HL-60 (cell line): ENCODE results near the gene SEPTIN2.

Experiments used
- DNase-seq, 2 experiments: peaks; one replicate each; pipeline ENCODE4 v3.0.0-alpha.2; 2010 to 2020; ENCODE audit warnings: low read depth in 1 of 2, low spot score in 1 of 2
- H3K27ac ChIP-seq: fragments of 250-450 bp; sonication (Bioruptor Pico); replicated peaks from 2 replicates; pipeline ENCODE4 v1.5.1; 2020; ENCODE audit warnings: mild to moderate bottlenecking, moderate library complexity
- H3K27me3 ChIP-seq: fragments of 250-450 bp; sonication (Bioruptor Pico); 2 replicates; pipeline ENCODE4 v1.5.1; 2021; ENCODE audit warnings: mild to moderate bottlenecking, moderate library complexity; ENCODE audit not compliant: insufficient read depth, poor library complexity, severe bottlenecking
- H3K4me3 ChIP-seq: replicated peaks from 2 replicates; pipeline ENCODE4 v1.5.1; 2011; ENCODE audit warnings: mild to moderate bottlenecking, control low read depth, low read length; ENCODE audit not compliant: insufficient read depth
- GABPA ChIP-seq: IDR thresholded peaks from 2 replicates; pipeline ENCODE4 v1.6.1; 2012; ENCODE audit warnings: low read depth
- POLR2AphosphoS5 ChIP-seq: IDR thresholded peaks from 2 replicates; pipeline ENCODE4 v1.6.1; 2012; ENCODE audit warnings: low read depth
- SPI1 ChIP-seq: IDR thresholded peaks from 2 replicates; pipeline ENCODE4 v1.6.1; 2012; ENCODE audit warnings: low read depth, mild to moderate bottlenecking, borderline replicate concordance
- TF ChIP-seq, protein P1 (sequence below): IDR thresholded peaks from 2 replicates; pipeline ENCODE4 v1.6.1; 2012; ENCODE audit warnings: low read depth; ENCODE audit not compliant: insufficient replicate concordance
- TF ChIP-seq, protein P2 (sequence below): IDR thresholded peaks from one replicate; pipeline ENCODE4 v1.5.1; 2011; ENCODE audit warnings: low read length, control low read depth, inconsistent platforms; ENCODE audit not compliant: insufficient read depth

SEPTIN2 gene

DNA sequence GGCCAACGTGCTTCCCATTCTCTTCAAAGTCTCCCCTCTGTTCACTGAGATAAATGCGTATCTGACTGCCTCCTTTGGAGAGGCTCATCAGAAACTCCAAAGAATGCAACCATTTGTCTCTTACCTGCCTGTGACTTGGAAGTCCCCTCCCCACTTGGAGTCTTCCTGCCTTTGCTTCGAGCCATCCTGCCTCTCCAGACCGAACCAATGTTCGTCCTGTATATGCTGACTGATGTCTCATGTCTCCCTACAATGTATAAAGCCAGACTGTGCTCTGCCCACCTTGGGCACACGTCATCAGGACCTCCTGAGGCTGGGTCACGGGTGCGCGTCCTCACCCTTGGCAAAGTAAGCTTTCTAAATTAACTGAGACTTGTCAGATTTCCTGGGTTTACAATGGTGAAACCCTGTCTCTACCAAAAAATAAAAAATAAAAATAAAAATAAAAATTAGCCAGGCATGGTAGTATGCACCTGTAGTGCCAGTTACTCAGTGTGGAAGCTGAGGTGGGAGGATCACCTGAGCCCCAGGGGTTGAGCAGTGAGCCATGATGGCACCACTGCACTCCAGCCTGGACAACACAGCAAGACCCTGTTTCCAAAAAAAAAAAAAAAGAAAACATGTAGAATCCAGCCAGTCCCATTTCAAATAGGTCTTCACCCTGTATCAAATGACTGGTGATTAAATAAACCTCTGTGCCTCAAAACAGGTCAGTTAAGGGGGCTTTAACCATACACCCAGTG lies 29.2 kb upstream of the SEPTIN2 start:
- H3K4me3 ChIP-seq = no peak overlapping the region
- no peak for DNase-seq
- H3K27ac ChIP-seq = no peak overlapping the region
- no peak for TF ChIP-seq POLR2AphosphoS5
- TF ChIP-seq GABPA = no peak
- TF ChIP-seq, protein P1, sequence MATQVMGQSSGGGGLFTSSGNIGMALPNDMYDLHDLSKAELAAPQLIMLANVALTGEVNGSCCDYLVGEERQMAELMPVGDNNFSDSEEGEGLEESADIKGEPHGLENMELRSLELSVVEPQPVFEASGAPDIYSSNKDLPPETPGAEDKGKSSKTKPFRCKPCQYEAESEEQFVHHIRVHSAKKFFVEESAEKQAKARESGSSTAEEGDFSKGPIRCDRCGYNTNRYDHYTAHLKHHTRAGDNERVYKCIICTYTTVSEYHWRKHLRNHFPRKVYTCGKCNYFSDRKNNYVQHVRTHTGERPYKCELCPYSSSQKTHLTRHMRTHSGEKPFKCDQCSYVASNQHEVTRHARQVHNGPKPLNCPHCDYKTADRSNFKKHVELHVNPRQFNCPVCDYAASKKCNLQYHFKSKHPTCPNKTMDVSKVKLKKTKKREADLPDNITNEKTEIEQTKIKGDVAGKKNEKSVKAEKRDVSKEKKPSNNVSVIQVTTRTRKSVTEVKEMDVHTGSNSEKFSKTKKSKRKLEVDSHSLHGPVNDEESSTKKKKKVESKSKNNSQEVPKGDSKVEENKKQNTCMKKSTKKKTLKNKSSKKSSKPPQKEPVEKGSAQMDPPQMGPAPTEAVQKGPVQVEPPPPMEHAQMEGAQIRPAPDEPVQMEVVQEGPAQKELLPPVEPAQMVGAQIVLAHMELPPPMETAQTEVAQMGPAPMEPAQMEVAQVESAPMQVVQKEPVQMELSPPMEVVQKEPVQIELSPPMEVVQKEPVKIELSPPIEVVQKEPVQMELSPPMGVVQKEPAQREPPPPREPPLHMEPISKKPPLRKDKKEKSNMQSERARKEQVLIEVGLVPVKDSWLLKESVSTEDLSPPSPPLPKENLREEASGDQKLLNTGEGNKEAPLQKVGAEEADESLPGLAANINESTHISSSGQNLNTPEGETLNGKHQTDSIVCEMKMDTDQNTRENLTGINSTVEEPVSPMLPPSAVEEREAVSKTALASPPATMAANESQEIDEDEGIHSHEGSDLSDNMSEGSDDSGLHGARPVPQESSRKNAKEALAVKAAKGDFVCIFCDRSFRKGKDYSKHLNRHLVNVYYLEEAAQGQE = no peak
- no peaks in the 10 kb centered on the region for H3K27me3 ChIP-seq

DNA sequence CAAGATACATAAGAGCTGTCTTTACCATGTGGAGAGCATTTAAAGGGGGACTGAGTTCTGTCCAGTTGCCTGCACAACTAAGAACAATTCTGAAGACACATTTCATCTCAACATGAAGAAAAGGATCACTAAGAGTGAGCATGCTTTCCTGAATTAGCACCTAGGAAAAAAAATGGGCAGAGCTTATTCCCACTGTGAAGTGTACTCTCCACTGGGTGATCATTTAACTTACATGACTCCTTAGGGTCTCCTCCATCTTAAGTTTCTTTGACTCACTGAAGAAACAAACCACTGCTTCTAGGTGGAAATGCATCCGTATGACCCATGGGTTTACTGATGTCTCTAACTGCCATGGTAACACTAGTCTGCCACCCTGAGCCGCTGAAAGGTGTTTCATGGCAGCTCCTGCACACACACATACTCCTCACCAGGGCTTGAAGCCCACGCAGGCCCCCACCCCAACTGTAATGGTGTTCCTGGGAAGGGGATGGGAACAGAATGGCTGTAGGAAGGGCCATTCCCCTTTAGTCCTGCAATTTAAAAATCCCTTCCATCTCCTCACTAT lies 27.3 kb upstream of the SEPTIN2 start:
- no peak for DNase-seq
- TF ChIP-seq POLR2AphosphoS5 (no peak), GABPA (no peak), SPI1 (no peak)
- TF ChIP-seq, protein P2, sequence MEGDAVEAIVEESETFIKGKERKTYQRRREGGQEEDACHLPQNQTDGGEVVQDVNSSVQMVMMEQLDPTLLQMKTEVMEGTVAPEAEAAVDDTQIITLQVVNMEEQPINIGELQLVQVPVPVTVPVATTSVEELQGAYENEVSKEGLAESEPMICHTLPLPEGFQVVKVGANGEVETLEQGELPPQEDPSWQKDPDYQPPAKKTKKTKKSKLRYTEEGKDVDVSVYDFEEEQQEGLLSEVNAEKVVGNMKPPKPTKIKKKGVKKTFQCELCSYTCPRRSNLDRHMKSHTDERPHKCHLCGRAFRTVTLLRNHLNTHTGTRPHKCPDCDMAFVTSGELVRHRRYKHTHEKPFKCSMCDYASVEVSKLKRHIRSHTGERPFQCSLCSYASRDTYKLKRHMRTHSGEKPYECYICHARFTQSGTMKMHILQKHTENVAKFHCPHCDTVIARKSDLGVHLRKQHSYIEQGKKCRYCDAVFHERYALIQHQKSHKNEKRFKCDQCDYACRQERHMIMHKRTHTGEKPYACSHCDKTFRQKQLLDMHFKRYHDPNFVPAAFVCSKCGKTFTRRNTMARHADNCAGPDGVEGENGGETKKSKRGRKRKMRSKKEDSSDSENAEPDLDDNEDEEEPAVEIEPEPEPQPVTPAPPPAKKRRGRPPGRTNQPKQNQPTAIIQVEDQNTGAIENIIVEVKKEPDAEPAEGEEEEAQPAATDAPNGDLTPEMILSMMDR = no peak
- TF ChIP-seq, protein P1 = no peak
- H3K27me3 ChIP-seq = no peaks in the 10 kb centered on the region
- H3K4me3 ChIP-seq = no peak overlapping the region
- H3K27ac ChIP-seq = no peak overlapping the region

DNA sequence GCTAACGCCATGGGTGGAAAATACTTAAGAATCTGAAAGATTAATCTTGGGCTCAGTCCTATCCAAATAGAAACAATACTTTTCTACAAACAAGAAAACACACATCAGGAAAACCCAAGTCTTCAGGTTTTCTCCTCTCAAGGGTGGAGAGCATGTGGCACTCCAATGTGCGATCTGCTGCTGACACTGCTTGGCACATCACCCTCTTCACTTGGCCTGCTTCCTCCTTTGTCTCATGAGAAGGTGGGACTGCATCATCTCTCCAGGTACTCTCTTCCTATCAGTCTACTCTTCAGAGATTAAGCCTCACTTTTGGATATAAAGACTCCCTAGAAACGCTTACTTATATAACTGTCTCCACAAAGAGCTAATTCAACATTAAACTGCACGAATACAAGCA lies 26.7 kb upstream of the SEPTIN2 start:
- Histone ChIP-seq H3K27ac (no peak overlapping the region), H3K27me3 (no peaks in the 10 kb centered on the region), H3K4me3 (no peak overlapping the region)
- DNase-seq = no peak
- no peak for TF ChIP-seq POLR2AphosphoS5
- no peak for TF ChIP-seq SPI1
- TF ChIP-seq, protein P2 = no peak
- TF ChIP-seq, protein P1 = no peak
- TF ChIP-seq GABPA = no peak
